IPS-18c (cell line): ENCODE data around the gene AGK.
A peak's percentile ranks its signal among the peaks of the same experiment; 100 is the strongest.
"Not testable (repeated sequence)": the region's sequence is repeated elsewhere in the genome, so short reads cannot be mapped to it uniquely, and the experiment has no call there.

Experiments
- H3K4me3 ChIP-seq: 2 replicates; pipeline ENCODE4 v1.7.0; 2013; ENCODE audit warnings: low read depth, mild to moderate bottlenecking, low read length, moderate library complexity; ENCODE audit not compliant: insufficient read depth
- H3K9me3 ChIP-seq: one replicate; pipeline ENCODE4 v1.6.1; 2013; ENCODE audit warnings: mild to moderate bottlenecking, low read length, moderate library complexity; ENCODE audit not compliant: control insufficient read depth, insufficient read depth

Gene AGK

GRCh38 chr7:141575164-141575563 lies 24.0 kb downstream of the AGK start:
- no peak overlapping the region for H3K4me3 ChIP-seq
- peaks cover 9% of the 10 kb centered on the region for H3K9me3 ChIP-seq

- Histone ChIP-seq H3K4me3 (no peak overlapping the region), H3K9me3 (peaks cover 9% of the 10 kb centered on the region)
These were observed 24.6 kb downstream of the AGK start for GRCh38 chr7:141575654-141576448.

GRCh38 chr7:141577043-141577839 lies 26.0 kb downstream of the AGK start:
- no peak overlapping the region for H3K4me3 ChIP-seq
- peaks cover 9% of the 10 kb centered on the region for H3K9me3 ChIP-seq

GRCh38 chr7:141579953-141580352 lies 28.7 kb downstream of the AGK start:
- H3K4me3 ChIP-seq, H3K9me3 ChIP-seq: not testable (repeated sequence)

DNA sequence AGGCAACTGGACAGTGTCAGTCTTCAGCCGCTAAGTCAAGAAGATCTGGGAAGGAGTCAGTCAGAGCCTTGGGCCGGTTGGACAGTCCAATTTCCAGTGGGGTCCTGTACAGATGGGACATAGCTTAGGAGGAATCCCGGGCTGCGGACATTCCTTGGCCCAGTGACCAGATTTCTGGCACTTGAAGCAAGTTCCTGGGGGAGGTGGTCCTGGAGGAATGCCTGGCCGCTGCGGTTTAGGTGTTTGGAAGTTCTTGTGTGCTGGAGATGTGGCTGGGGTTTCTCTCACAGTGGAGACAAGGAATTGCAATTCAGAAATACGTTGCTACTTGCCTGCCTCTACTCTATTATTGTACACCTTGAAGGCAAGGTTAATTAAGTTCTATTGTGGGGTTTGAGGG lies 30.9 kb downstream of the AGK start:
- H3K4me3 ChIP-seq, H3K9me3 ChIP-seq: not testable (repeated sequence)

- Histone ChIP-seq H3K9me3 (no peaks in the 10 kb centered on the region), H3K4me3 (peak overlapping the region; percentile 16; the same call in 1 of the 2 replicates)
These were observed 33.7 kb downstream of the AGK start for GRCh38 chr7:141584935-141585334.

- H3K4me3 ChIP-seq: no peak overlapping the region
- no peaks in the 10 kb centered on the region for H3K9me3 ChIP-seq
These were observed 34.6 kb downstream of the AGK start for GRCh38 chr7:141585592-141586510.

GRCh38 chr7:141586878-141587277 lies 35.7 kb downstream of the AGK start:
- Histone ChIP-seq H3K4me3 (no peak overlapping the region), H3K9me3 (no peaks in the 10 kb centered on the region)

DNA sequence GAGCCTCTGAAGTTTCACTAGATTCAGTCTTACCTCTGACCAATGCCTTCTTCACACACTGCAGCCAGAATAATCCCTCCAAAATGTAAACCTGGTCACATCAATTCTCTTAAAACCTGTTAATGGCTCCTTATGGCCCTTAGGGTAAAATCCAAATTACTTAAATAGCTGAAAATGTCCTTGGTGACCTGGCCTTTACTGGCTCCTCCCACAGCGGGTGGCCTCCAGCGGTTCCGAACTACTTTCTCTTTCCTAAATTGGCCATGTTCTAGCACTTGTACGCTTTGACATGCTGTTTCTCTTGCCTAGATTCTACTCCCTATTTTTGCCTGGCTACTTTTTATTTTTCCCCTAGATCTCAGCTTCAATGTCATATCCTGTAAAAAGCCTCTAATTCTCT lies 36.1 kb downstream of the AGK start:
- no peaks in the 10 kb centered on the region for H3K9me3 ChIP-seq

GRCh38 chr7:141588912-141589311 lies 37.7 kb downstream of the AGK start:
- Histone ChIP-seq H3K9me3 (no peaks in the 10 kb centered on the region), H3K4me3 (no peak overlapping the region)

More for the DNA sequence above, 36.1 kb downstream of the AGK start:
- H3K4me3 ChIP-seq: no peak overlapping the region

DNA sequence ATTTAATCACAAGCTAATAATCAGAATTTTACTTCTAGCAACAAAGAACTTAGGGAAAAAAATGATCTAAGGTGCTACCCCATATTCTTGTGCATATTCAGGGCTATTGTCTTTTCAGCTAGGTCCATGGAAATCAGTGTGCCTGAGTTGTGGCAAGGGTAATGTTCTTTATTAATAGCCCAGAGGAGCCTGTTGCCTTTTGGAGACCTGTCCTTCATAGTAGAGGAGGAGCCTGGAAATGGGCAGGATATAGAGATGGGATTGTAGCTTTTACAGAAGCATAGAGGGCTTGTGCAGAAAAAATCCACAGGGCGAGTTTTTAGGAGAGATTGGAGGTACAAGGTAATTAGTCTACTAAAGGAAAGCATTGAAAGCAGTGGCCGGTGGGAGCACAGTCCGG lies 38.9 kb downstream of the AGK start:
- no peaks in the 10 kb centered on the region for H3K9me3 ChIP-seq
- no peak overlapping the region for H3K4me3 ChIP-seq

DNA sequence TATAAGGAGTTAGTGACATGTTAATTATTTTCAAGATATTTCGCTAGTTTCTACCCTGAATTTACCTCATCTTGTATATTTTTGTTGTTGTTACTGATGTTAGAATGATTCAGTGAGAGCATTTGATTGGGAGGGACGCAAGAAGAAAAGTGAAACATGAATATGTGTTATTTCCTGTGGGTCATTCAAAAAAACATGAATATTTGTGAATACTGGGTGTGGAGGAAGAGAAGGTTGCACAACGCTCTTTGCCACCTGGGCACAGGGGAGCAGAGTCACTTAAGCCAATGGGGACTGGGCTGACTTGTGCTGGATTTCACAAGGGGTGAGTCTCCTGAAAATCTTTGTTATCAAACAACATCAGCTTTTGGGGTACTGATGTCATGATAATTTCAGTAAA lies 39.5 kb downstream of the AGK start:
- no peaks in the 10 kb centered on the region for H3K9me3 ChIP-seq
- no peak overlapping the region for H3K4me3 ChIP-seq

- no peaks in the 10 kb centered on the region for H3K9me3 ChIP-seq
These were observed 41.9 kb downstream of the AGK start for GRCh38 chr7:141593134-141593533.

DNA sequence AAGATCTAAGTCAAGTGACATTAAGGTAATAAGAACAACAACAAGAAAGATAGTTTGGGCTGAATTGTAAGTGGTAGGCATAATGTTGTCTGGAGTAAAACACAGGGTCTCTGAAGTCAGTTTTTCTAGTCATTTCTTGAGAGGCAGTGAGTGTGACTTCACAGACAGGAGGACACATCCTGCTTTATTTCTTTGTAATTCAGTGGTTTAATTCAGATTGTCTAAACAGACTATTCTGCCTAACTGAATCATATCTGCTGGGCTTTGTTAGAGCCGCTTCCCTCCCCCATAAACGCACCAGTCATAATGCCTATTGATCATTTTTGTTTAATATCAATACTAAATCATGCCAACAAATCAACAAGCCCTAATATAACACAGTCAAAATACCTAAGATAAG lies 46.8 kb downstream of the AGK start:
- Histone ChIP-seq H3K4me3 (no peak overlapping the region), H3K9me3 (no peaks in the 10 kb centered on the region)

More at GRCh38 chr7:141593134-141593533, 41.9 kb downstream of the AGK start:
- no peak overlapping the region for H3K4me3 ChIP-seq

DNA sequence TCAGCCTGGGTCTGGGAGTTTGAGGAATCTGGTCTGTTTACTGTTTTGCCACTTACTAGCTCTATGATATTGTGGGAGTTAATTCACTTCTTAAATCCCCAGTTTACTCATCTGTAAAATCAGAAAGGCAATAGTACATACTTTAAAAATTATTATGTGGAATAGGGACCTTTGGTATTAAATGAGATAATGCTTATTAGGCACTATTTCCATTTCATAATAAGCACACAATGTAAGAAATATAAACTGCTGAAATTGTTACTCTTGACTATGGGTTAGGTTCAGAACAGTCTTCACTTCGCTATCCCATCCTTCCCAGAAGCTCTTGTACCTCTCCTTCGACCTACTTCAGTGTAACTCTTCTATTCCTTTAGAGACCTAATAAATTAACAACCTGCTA lies 47.2 kb downstream of the AGK start:
- no peaks in the 10 kb centered on the region for H3K9me3 ChIP-seq
- H3K4me3 ChIP-seq: no peak overlapping the region

GRCh38 chr7:141600168-141601006 lies 49.2 kb downstream of the AGK start:
- no peak overlapping the region for H3K4me3 ChIP-seq
- H3K9me3 ChIP-seq: no peaks in the 10 kb centered on the region

GRCh38 chr7:141609576-141609975 lies 58.4 kb downstream of the AGK start:
- Histone ChIP-seq H3K4me3 (no peak overlapping the region), H3K9me3 (no peaks in the 10 kb centered on the region)
